ENCODE results near the gene TRIM3.
A peak's percentile ranks its signal among the peaks of the same experiment; 100 is the strongest.

The TRIM3 gene

GRCh38 chr11:6480299-6480914 lies 6.7 kb upstream of the TRIM3 start:
- peaks cover 9% of the 10 kb centered on the region for H3K4me1 ChIP-seq (ENCODE audit: control insufficient read depth, low read depth, low read length)
- H2BK5ac ChIP-seq (ENCODE audit: low read length), result no peak overlapping the region
- no peak overlapping the region for H4K5ac ChIP-seq (ENCODE audit: low read length)
- H3K79me2 ChIP-seq (ENCODE audit: control insufficient read depth, insufficient read depth, low read length), result peaks cover 34% of the 10 kb centered on the region
- no peaks in the 10 kb centered on the region for H3K27me3 ChIP-seq (ENCODE audit: insufficient read depth, low read length, poor library complexity)
- peaks cover 12% of the 10 kb centered on the region for H3K36me3 ChIP-seq (ENCODE audit: control insufficient read depth, insufficient read depth, low read length)
- peak overlapping the region; percentile 29 for H3K4ac ChIP-seq (ENCODE audit: low read depth, low read length)
- H4K8ac ChIP-seq (ENCODE audit: low read depth, low read length), result no peak overlapping the region
- H2AK5ac ChIP-seq (ENCODE audit: low read length), result peak overlapping the region; percentile 35
- no peak overlapping the region for H3K23ac ChIP-seq (ENCODE audit: low read length)
- H2BK120ac ChIP-seq (ENCODE audit: low read depth, low read length), result no peak overlapping the region
- no CpG with 5 or more reads among the region's 9 CpGs for WGBS (ENCODE audit: extremely low coverage, insufficient coverage, low lambda C conversion rate)
- peak overlapping the region; percentile 92 for H3K4me3 ChIP-seq (ENCODE audit: low read length)
- H3K4me2 ChIP-seq (ENCODE audit: low read length), result peak overlapping the region; percentile 44
- H3K56ac ChIP-seq (ENCODE audit: low read length), result peak overlapping the region; percentile 94
- H3K27ac ChIP-seq (ENCODE audit: low read depth, low read length), result no peak overlapping the region
- no peak overlapping the region for H3K18ac ChIP-seq (ENCODE audit: low read length)
- peaks cover 37% of the 10 kb centered on the region for H3K79me1 ChIP-seq (ENCODE audit: low read length)
- H3K9ac ChIP-seq (ENCODE audit: low read length), result peak overlapping the region; percentile 80
- H2BK15ac ChIP-seq (replicated peaks; ENCODE audit: low read depth), result no peak overlapping the region
- DNase-seq, result no peak

- Histone ChIP-seq H3K79me1 (ENCODE audit: low read length) (peaks cover 21% of the 10 kb centered on the region), H3K79me2 (ENCODE audit: control insufficient read depth, insufficient read depth, low read length) (peaks cover 15% of the 10 kb centered on the region), H3K27me3 (ENCODE audit: insufficient read depth, low read length, poor library complexity) (no peaks in the 10 kb centered on the region), H3K4ac (ENCODE audit: low read depth, low read length) (no peak overlapping the region), H4K5ac (ENCODE audit: low read length) (no peak overlapping the region), H3K9ac (ENCODE audit: low read length) (no peak overlapping the region), H2BK5ac (ENCODE audit: low read length) (no peak overlapping the region), H3K4me3 (ENCODE audit: low read length) (no peak overlapping the region), H3K18ac (ENCODE audit: low read length) (no peak overlapping the region), H3K4me2 (ENCODE audit: low read length) (no peak overlapping the region), H2AK5ac (ENCODE audit: low read length) (no peak overlapping the region), H4K8ac (ENCODE audit: low read depth, low read length) (no peak overlapping the region), H3K23ac (ENCODE audit: low read length) (no peak overlapping the region), H2BK120ac (ENCODE audit: low read depth, low read length) (no peak overlapping the region), H3K4me1 (ENCODE audit: control insufficient read depth, low read depth, low read length) (peaks cover 6% of the 10 kb centered on the region), H3K56ac (ENCODE audit: low read length) (no peak overlapping the region), H3K27ac (ENCODE audit: low read depth, low read length) (no peak overlapping the region), H3K36me3 (ENCODE audit: control insufficient read depth, insufficient read depth, low read length) (peaks cover 8% of the 10 kb centered on the region), H2BK15ac (replicated peaks; ENCODE audit: low read depth) (no peak overlapping the region)
- no peak for DNase-seq
- no CpG with 5 or more reads among the region's 4 CpGs for WGBS (ENCODE audit: extremely low coverage, insufficient coverage, low lambda C conversion rate)
Observed at GRCh38 chr11:6476571-6476970, 2.8 kb upstream of the TRIM3 start.

GRCh38 chr11:6475936-6476335 lies 2.2 kb upstream of the TRIM3 start:
- H4K8ac ChIP-seq (ENCODE audit: low read depth, low read length), result no peak overlapping the region
- peaks cover 8% of the 10 kb centered on the region for H3K36me3 ChIP-seq (ENCODE audit: control insufficient read depth, insufficient read depth, low read length)
- H2BK5ac ChIP-seq (ENCODE audit: low read length), result no peak overlapping the region
- H3K27ac ChIP-seq (ENCODE audit: low read depth, low read length), result no peak overlapping the region
- no peaks in the 10 kb centered on the region for H3K27me3 ChIP-seq (ENCODE audit: insufficient read depth, low read length, poor library complexity)
- peaks cover 12% of the 10 kb centered on the region for H3K79me2 ChIP-seq (ENCODE audit: control insufficient read depth, insufficient read depth, low read length)
- H2BK15ac ChIP-seq (replicated peaks; ENCODE audit: low read depth), result no peak overlapping the region
- peak; percentile 68 for DNase-seq
- H3K4me3 ChIP-seq (ENCODE audit: low read length), result no peak overlapping the region
- H4K5ac ChIP-seq (ENCODE audit: low read length), result no peak overlapping the region
- H2AK5ac ChIP-seq (ENCODE audit: low read length), result no peak overlapping the region
- no peak overlapping the region for H2BK120ac ChIP-seq (ENCODE audit: low read depth, low read length)
- no CpG with 5 or more reads among the region's 5 CpGs for WGBS (ENCODE audit: extremely low coverage, insufficient coverage, low lambda C conversion rate)
- H3K9ac ChIP-seq (ENCODE audit: low read length), result no peak overlapping the region
- H3K4me1 ChIP-seq (ENCODE audit: control insufficient read depth, low read depth, low read length), result peaks cover 6% of the 10 kb centered on the region
- H3K18ac ChIP-seq (ENCODE audit: low read length), result no peak overlapping the region
- no peak overlapping the region for H3K56ac ChIP-seq (ENCODE audit: low read length)
- no peak overlapping the region for H3K23ac ChIP-seq (ENCODE audit: low read length)
- H3K79me1 ChIP-seq (ENCODE audit: low read length), result peaks cover 21% of the 10 kb centered on the region
- no peak overlapping the region for H3K4ac ChIP-seq (ENCODE audit: low read depth, low read length)
- H3K4me2 ChIP-seq (ENCODE audit: low read length), result no peak overlapping the region

GRCh38 chr11:6474806-6475500 lies 1.2 kb upstream of the TRIM3 start:
- Histone ChIP-seq H3K27ac (ENCODE audit: low read depth, low read length) (no peak overlapping the region), H3K27me3 (ENCODE audit: insufficient read depth, low read length, poor library complexity) (no peaks in the 10 kb centered on the region), H2BK5ac (ENCODE audit: low read length) (no peak overlapping the region), H3K36me3 (ENCODE audit: control insufficient read depth, insufficient read depth, low read length) (peaks cover 8% of the 10 kb centered on the region), H3K79me1 (ENCODE audit: low read length) (peaks cover 12% of the 10 kb centered on the region), H3K23ac (ENCODE audit: low read length) (no peak overlapping the region), H3K79me2 (ENCODE audit: control insufficient read depth, insufficient read depth, low read length) (peaks cover 3% of the 10 kb centered on the region), H2BK120ac (ENCODE audit: low read depth, low read length) (no peak overlapping the region), H4K8ac (ENCODE audit: low read depth, low read length) (no peak overlapping the region), H3K4me2 (ENCODE audit: low read length) (no peak overlapping the region), H3K4me1 (ENCODE audit: control insufficient read depth, low read depth, low read length) (peaks cover 3% of the 10 kb centered on the region), H2AK5ac (ENCODE audit: low read length) (peak overlapping the region; percentile 31), H2BK15ac (replicated peaks; ENCODE audit: low read depth) (no peak overlapping the region), H3K18ac (ENCODE audit: low read length) (no peak overlapping the region), H3K4ac (ENCODE audit: low read depth, low read length) (no peak overlapping the region), H3K4me3 (ENCODE audit: low read length) (no peak overlapping the region), H3K56ac (ENCODE audit: low read length) (peak overlapping the region; percentile 19), H4K5ac (ENCODE audit: low read length) (no peak overlapping the region), H3K9ac (ENCODE audit: low read length) (no peak overlapping the region)
- DNase-seq, result peak; percentile 41
- no CpG with 5 or more reads among the region's 3 CpGs for WGBS (ENCODE audit: extremely low coverage, insufficient coverage, low lambda C conversion rate)

DNA sequence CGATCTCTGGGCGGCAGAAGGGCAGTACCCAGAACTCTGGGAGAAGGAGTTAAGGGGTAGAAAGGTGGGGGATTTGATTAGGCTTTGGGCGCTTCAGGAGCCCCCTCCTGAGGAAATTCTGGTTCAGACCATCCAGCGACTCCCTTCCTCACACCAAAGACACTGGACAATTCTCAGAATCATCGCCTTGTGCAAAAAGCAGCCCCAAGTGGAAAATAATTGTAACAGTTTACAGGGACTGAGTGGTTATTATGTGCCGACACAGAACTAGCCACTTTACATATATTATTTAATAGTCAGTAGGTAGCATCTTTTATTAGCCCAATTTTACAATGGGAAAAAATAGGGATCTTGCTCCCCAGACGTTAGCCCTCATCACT lies 662 bp upstream of the TRIM3 start:
- no CpG with 5 or more reads among the region's 7 CpGs for WGBS (ENCODE audit: extremely low coverage, insufficient coverage, low lambda C conversion rate)
- no peak overlapping the region for H4K5ac ChIP-seq (ENCODE audit: low read length)
- no peak overlapping the region for H2BK5ac ChIP-seq (ENCODE audit: low read length)
- peak overlapping the region; percentile 67 for H3K4me2 ChIP-seq (ENCODE audit: low read length)
- no peak overlapping the region for H2BK120ac ChIP-seq (ENCODE audit: low read depth, low read length)
- DNase-seq, result no peak
- H3K36me3 ChIP-seq (ENCODE audit: control insufficient read depth, insufficient read depth, low read length), result peaks cover 8% of the 10 kb centered on the region
- peaks cover 7% of the 10 kb centered on the region for H3K79me1 ChIP-seq (ENCODE audit: low read length)
- peak overlapping the region; percentile 87 for H3K56ac ChIP-seq (ENCODE audit: low read length)
- H3K4me3 ChIP-seq (ENCODE audit: low read length), result no peak overlapping the region
- no peak overlapping the region for H3K4ac ChIP-seq (ENCODE audit: low read depth, low read length)
- H2BK15ac ChIP-seq (replicated peaks; ENCODE audit: low read depth), result no peak overlapping the region
- H3K23ac ChIP-seq (ENCODE audit: low read length), result no peak overlapping the region
- H4K8ac ChIP-seq (ENCODE audit: low read depth, low read length), result no peak overlapping the region
- no peak overlapping the region for H2AK5ac ChIP-seq (ENCODE audit: low read length)
- H3K27ac ChIP-seq (ENCODE audit: low read depth, low read length), result peak overlapping the region; percentile 79
- H3K27me3 ChIP-seq (ENCODE audit: insufficient read depth, low read length, poor library complexity), result no peaks in the 10 kb centered on the region
- peak overlapping the region; percentile 76 for H3K9ac ChIP-seq (ENCODE audit: low read length)
- H3K79me2 ChIP-seq (ENCODE audit: control insufficient read depth, insufficient read depth, low read length), result no peaks in the 10 kb centered on the region
- peak overlapping the region; percentile 54 for H3K18ac ChIP-seq (ENCODE audit: low read length)
- peaks cover 4% of the 10 kb centered on the region for H3K4me1 ChIP-seq (ENCODE audit: control insufficient read depth, low read depth, low read length)

Measured in mesendoderm (in vitro differentiated cells).